Measurements from ENCODE around the gene KLHL41.

DNA sequence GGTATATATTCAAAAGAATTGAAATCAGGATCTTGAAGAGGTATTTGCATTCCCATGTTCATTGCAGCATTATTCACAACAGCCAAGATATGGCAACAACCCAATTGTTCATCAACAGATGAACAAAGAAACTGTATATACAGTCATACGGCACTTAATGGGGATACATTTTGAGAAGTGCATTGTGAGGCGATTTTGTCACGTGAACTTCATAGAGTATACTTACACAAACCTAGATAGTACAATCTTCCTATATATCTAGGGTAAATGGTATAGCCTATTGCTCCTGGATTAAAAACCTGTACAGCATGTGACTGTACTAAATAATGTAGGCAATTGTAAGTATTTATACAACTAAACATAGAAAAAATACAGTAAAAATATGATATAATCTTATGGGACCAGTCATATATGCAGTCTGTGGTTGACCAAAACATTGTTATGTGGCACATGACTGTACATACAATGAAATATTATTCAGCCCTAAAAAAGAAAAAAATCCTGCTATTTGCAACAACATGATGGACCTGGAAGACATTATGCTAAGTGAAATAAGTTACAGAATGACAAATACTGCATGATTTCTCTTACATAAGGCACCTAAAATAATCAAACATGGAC, 39.4 kb upstream of the KLHL41 start:
- TF ChIP-seq EZH2 (IDR thresholded peaks at IDR 0.05; ENCODE audit: borderline replicate concordance, control insufficient read depth, low read depth, low read length), result no peak
- no peak for TF ChIP-seq EGR1 (IDR thresholded peaks at IDR 0.05; ENCODE audit: borderline replicate concordance in 1 of 2, low read depth in 2 of 2, low read length in 2 of 2)
- no peak for TF ChIP-seq RCOR1 (conservative IDR thresholded peaks at IDR 0.05; ENCODE audit: low read depth, low read length)
- no peak for TF ChIP-seq CTCF (IDR thresholded peaks at IDR 0.05 in 2 of 3, conservative IDR thresholded peaks at IDR 0.05 in 1 of 3; ENCODE audit: control insufficient read depth in 2 of 3, extremely low read depth in 1 of 3, insufficient read depth in 1 of 3, low read depth in 3 of 3, low read length in 3 of 3)
- no peak for TF ChIP-seq RELA (IDR thresholded peaks at IDR 0.05; ENCODE audit: borderline replicate concordance, partially characterized antibody)
- TF ChIP-seq RAD21 (IDR thresholded peaks at IDR 0.05; ENCODE audit: insufficient read depth, low read depth, low read length), result no peak
- TF ChIP-seq, protein P1, sequence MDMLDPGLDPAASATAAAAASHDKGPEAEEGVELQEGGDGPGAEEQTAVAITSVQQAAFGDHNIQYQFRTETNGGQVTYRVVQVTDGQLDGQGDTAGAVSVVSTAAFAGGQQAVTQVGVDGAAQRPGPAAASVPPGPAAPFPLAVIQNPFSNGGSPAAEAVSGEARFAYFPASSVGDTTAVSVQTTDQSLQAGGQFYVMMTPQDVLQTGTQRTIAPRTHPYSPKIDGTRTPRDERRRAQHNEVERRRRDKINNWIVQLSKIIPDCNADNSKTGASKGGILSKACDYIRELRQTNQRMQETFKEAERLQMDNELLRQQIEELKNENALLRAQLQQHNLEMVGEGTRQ (IDR thresholded peaks at IDR 0.05; ENCODE audit: borderline replicate concordance, low read depth, low read length), result no peak
- TF ChIP-seq YBX1 (IDR thresholded peaks at IDR 0.05), result no peak
- no peak for TF ChIP-seq NRF1 (conservative IDR thresholded peaks at IDR 0.05; ENCODE audit: low read depth, low read length)
- TF ChIP-seq, protein P2, sequence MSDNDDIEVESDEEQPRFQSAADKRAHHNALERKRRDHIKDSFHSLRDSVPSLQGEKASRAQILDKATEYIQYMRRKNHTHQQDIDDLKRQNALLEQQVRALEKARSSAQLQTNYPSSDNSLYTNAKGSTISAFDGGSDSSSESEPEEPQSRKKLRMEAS (IDR thresholded peaks at IDR 0.05; ENCODE audit: low read depth, low read length), result no peak
- TF ChIP-seq RFX5 (IDR thresholded peaks at IDR 0.05; ENCODE audit: low read depth, low read length), result no peak
- TF ChIP-seq SPI1 (IDR thresholded peaks at IDR 0.05; ENCODE audit: borderline replicate concordance, insufficient read depth, low read depth, low read length), result no peak
- TF ChIP-seq DPF2 (IDR thresholded peaks at IDR 0.05), result no peak
- no peak for TF ChIP-seq SREBF2 (IDR thresholded peaks at IDR 0.05; ENCODE audit: low read length)

Data from GM12878 (cell line).